K562 (cell line): Measurements from ENCODE around the gene MED16. TPM values are rescaled to one million over a fixed set of nuclear protein-coding genes. Genes with fewer than 3 reads are reported as not detected.

Experiments used
- ARID1B ChIP-seq: fragments of 450-650 bp; IDR thresholded peaks from 2 replicates; pipeline ENCODE4 v1.6.1; 2016; ENCODE audit warnings: antibody characterized with exemption, mild to moderate bottlenecking, inconsistent platforms
- CREBBP ChIP-seq: IDR thresholded peaks from one replicate; pipeline ENCODE4 v1.6.1; 2012; ENCODE audit warnings: low read depth, mild to moderate bottlenecking, control low read depth, inconsistent platforms, low read length
- FOXK2 ChIP-seq, 2 experiments: fragments of 450-650 bp; IDR thresholded peaks in 1 of 2; conservative IDR thresholded peaks in 1 of 2; 2 replicates each; pipeline ENCODE4 v1.6.1; 2016; ENCODE audit warnings: low read depth in 2 of 2, mild to moderate bottlenecking in 1 of 2
- FOXM1 ChIP-seq, 2 experiments: fragments of 450-650 bp in 1 of 2; sonication (generic) in 1 of 2; formaldehyde crosslinking in 1 of 2; IDR thresholded peaks; 2 replicates each; pipeline versions ENCODE4 v1.6.1 to v1.9.0; 2017 to 2022; ENCODE audit warnings: low read depth in 2 of 2, mild to moderate bottlenecking in 2 of 2, missing genetic modification reagents in 1 of 2, moderate library complexity in 1 of 2
- LCOR ChIP-seq: sonication (generic); formaldehyde crosslinking; IDR thresholded peaks from 2 replicates; pipeline ENCODE4 v1.8.0; 2022; ENCODE audit warnings: mild to moderate bottlenecking, missing genetic modification reagents
- NCOA1 ChIP-seq: fragments of 450-650 bp; IDR thresholded peaks from 2 replicates; pipeline ENCODE4 v1.6.1; 2016; ENCODE audit warnings: low read depth
- NR4A1 ChIP-seq, 2 experiments: fragments of 250-450 bp in 1 of 2; fragments of 450-650 bp in 1 of 2; sonication (Bioruptor Pico) in 1 of 2; IDR thresholded peaks; 2 replicates each; pipeline versions ENCODE4 v1.4.0 to v1.6.1; 2016 to 2020; ENCODE audit warnings: mild to moderate bottlenecking in 2 of 2, missing compliant biosample characterization in 1 of 2, missing genetic modification characterization in 1 of 2, moderate library complexity in 1 of 2
- SIRT6 ChIP-seq: IDR thresholded peaks from one replicate; pipeline ENCODE4 v1.6.1; 2012; ENCODE audit warnings: low read depth, mild to moderate bottlenecking, control low read depth, inconsistent platforms, low read length, moderate library complexity
- STAT5A ChIP-seq: IDR thresholded peaks from 2 replicates; pipeline ENCODE4 v1.6.1; 2012; ENCODE audit warnings: low read length, inconsistent platforms, borderline replicate concordance
- ZNF12 ChIP-seq: sonication (generic); formaldehyde crosslinking; IDR thresholded peaks from 2 replicates; pipeline ENCODE4 v1.4.0; 2020; ENCODE audit warnings: mild to moderate bottlenecking, missing genetic modification reagents
- ZNF224 ChIP-seq: sonication (generic); formaldehyde crosslinking; IDR thresholded peaks from 2 replicates; pipeline ENCODE4 v1.8.0; 2022; ENCODE audit warnings: mild to moderate bottlenecking, missing genetic modification reagents
- ZNF239 ChIP-seq: fragments of 250-450 bp; sonication (Bioruptor Pico); IDR thresholded peaks from 2 replicates; pipeline ENCODE4 v1.4.0; 2020; ENCODE audit warnings: mild to moderate bottlenecking
- ZNF274 ChIP-seq: IDR thresholded peaks from 2 replicates; pipeline ENCODE4 v1.6.1; 2011; ENCODE audit warnings: low read depth, mild to moderate bottlenecking, low read length, moderate library complexity, borderline replicate concordance
- polyA plus RNA-seq, 8 experiments: library from polyadenylated mRNA; depleted of rRNA in 4 of 8; stranded (reverse) in 5 of 8; unstranded in 3 of 8; fragments of >200 nt; fragmentation: Nextera tagmentation in 2 of 8; fragmentation: Illumina TruSeq in 1 of 8; extraction: Ambion mirVana in 2 of 8; extraction: Trizol in 1 of 8; gene quantifications; 2 replicates each; pipeline versions ENCODE4 v1.2.1 to v1.2.3, GENCODE V29; 2011 to 2014; ENCODE audit warnings: inconsistent platforms in 1 of 8, missing spikeins in 1 of 8
- total RNA-seq, 7 experiments: library from RNA; depleted of rRNA in 6 of 7; stranded (reverse); fragments of >200 nt in 6 of 7; fragmentation: Illumina TruSeq in 2 of 7; extraction: Trizol in 2 of 7; gene quantifications; 2 replicates each; pipeline versions ENCODE4 v1.2.1 to v1.2.3, GENCODE V29; 2011 to 2021; ENCODE audit warnings: low replicate concordance in 1 of 7
- TF ChIP-seq, protein P1 (sequence below): sonication (generic); formaldehyde crosslinking; IDR thresholded peaks from 2 replicates; pipeline ENCODE4 v1.8.0; 2023; ENCODE audit warnings: mild to moderate bottlenecking, missing genetic modification reagents
- TF ChIP-seq, protein P2 (sequence below): fragments of 250-450 bp; sonication (Bioruptor Pico); IDR thresholded peaks from 2 replicates; pipeline ENCODE4 v1.4.0; 2020; ENCODE audit warnings: mild to moderate bottlenecking, moderate library complexity, borderline replicate concordance
- TF ChIP-seq, protein P3 (sequence below): fragments of 250-450 bp; sonication (Bioruptor Pico); IDR thresholded peaks from 2 replicates; pipeline ENCODE4 v1.5.0; 2021
- TF ChIP-seq, protein P4 (sequence below): sonication (generic); formaldehyde crosslinking; IDR thresholded peaks from 2 replicates; pipeline ENCODE4 v1.8.1; 2023; ENCODE audit warnings: mild to moderate bottlenecking, missing genetic modification reagents

MED16 gene
- total and polyA plus RNA-seq, 9 of the 15 experiments (the other 6 are each of a cell fraction or from before 2014, with no cell fraction given) = 0.89 to 59.9 (median 8.6) TPM

DNA sequence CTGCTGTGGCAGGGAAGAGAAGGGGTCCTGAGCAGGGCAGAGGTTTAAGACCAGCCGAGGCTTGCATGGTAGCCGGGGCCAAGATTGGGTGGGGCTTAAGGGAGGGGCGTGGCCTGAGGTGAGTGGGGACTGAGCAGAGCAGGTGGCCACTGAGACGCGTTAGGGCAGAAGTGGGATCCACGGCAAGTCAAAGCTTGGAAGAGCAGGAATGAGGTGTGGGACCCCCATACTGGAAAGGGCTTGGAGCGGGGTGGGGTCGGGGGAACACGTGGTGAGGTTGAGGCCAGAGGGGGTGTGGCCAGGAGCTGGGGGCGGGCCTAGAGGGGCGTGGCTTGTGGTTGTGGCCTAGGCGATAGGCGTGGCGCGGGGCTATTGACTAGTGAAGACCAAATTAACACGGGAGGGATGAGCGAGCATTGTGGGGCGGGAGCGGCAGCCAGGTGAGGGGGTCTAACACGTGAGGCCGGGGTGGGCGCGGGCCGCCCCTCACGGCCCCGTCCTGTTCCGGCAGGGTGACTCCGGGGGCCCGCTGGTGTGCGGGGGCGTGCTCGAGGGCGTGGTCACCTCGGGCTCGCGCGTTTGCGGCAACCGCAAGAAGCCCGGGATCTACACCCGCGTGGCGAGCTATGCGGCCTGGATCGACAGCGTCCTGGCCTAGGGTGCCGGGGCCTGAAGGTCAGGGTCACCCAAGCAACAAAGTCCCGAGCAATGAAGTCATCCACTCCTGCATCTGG lies 30.2 kb downstream of the MED16 start (continued):
- 0 out of 2 replicates have a peak, but pooled peaks have one; percentile 22 for TF ChIP-seq NR4A1 (CRISPR knock-in tag; IDR thresholded peaks at IDR 0.05)
- no peak for TF ChIP-seq NR4A1 (tag; IDR thresholded peaks at IDR 0.05)
- TF ChIP-seq ZNF239 (CRISPR knock-in tag) = no peak
- peak; percentile 31; the same call in 1 of the 2 replicates for TF ChIP-seq NCOA1
- peak; percentile 49 to 73; a peak in 3 of 4 replicates for TF ChIP-seq FOXK2 (conservative IDR thresholded peaks at IDR 0.05 in 1 of 2, IDR thresholded peaks at IDR 0.05 in 1 of 2; ENCODE audit: low read depth in 2 of 2)
- no peak for TF ChIP-seq FOXM1 (IDR thresholded peaks at IDR 0.05; ENCODE audit: low read depth)
- 0 out of 2 replicates have a peak, but pooled peaks have one; percentile 12 for TF ChIP-seq FOXM1 (CRISPR knock-in tag; IDR thresholded peaks at IDR 0.05; ENCODE audit: low read depth)
- TF ChIP-seq, protein P1, sequence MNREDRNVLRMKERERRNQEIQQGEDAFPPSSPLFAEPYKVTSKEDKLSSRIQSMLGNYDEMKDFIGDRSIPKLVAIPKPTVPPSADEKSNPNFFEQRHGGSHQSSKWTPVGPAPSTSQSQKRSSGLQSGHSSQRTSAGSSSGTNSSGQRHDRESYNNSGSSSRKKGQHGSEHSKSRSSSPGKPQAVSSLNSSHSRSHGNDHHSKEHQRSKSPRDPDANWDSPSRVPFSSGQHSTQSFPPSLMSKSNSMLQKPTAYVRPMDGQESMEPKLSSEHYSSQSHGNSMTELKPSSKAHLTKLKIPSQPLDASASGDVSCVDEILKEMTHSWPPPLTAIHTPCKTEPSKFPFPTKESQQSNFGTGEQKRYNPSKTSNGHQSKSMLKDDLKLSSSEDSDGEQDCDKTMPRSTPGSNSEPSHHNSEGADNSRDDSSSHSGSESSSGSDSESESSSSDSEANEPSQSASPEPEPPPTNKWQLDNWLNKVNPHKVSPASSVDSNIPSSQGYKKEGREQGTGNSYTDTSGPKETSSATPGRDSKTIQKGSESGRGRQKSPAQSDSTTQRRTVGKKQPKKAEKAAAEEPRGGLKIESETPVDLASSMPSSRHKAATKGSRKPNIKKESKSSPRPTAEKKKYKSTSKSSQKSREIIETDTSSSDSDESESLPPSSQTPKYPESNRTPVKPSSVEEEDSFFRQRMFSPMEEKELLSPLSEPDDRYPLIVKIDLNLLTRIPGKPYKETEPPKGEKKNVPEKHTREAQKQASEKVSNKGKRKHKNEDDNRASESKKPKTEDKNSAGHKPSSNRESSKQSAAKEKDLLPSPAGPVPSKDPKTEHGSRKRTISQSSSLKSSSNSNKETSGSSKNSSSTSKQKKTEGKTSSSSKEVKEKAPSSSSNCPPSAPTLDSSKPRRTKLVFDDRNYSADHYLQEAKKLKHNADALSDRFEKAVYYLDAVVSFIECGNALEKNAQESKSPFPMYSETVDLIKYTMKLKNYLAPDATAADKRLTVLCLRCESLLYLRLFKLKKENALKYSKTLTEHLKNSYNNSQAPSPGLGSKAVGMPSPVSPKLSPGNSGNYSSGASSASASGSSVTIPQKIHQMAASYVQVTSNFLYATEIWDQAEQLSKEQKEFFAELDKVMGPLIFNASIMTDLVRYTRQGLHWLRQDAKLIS (CRISPR knock-in tag) = no peak
- TF ChIP-seq CREBBP = no peak
- no peak for TF ChIP-seq ARID1B
- 0 out of 2 replicates have a peak, but pooled peaks have one; percentile 30 for TF ChIP-seq LCOR (CRISPR knock-in tag)
- TF ChIP-seq, protein P2, sequence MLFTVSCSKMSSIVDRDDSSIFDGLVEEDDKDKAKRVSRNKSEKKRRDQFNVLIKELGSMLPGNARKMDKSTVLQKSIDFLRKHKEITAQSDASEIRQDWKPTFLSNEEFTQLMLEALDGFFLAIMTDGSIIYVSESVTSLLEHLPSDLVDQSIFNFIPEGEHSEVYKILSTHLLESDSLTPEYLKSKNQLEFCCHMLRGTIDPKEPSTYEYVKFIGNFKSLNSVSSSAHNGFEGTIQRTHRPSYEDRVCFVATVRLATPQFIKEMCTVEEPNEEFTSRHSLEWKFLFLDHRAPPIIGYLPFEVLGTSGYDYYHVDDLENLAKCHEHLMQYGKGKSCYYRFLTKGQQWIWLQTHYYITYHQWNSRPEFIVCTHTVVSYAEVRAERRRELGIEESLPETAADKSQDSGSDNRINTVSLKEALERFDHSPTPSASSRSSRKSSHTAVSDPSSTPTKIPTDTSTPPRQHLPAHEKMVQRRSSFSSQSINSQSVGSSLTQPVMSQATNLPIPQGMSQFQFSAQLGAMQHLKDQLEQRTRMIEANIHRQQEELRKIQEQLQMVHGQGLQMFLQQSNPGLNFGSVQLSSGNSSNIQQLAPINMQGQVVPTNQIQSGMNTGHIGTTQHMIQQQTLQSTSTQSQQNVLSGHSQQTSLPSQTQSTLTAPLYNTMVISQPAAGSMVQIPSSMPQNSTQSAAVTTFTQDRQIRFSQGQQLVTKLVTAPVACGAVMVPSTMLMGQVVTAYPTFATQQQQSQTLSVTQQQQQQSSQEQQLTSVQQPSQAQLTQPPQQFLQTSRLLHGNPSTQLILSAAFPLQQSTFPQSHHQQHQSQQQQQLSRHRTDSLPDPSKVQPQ (CRISPR knock-in tag) = no peak
- TF ChIP-seq, protein P3, sequence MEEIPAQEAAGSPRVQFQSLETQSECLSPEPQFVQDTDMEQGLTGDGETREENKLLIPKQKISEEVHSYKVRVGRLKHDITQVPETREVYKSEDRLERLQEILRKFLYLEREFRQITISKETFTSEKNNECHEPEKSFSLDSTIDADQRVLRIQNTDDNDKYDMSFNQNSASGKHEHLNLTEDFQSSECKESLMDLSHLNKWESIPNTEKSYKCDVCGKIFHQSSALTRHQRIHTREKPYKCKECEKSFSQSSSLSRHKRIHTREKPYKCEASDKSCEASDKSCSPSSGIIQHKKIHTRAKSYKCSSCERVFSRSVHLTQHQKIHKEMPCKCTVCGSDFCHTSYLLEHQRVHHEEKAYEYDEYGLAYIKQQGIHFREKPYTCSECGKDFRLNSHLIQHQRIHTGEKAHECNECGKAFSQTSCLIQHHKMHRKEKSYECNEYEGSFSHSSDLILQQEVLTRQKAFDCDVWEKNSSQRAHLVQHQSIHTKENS (CRISPR knock-in tag) = no peak
- TF ChIP-seq ZNF12 = no peak
- no peak for TF ChIP-seq ZNF224 (CRISPR knock-in tag)
- TF ChIP-seq SIRT6 = no peak
- TF ChIP-seq STAT5A = no peak
- no peak for TF ChIP-seq ZNF274
- TF ChIP-seq, protein P4, sequence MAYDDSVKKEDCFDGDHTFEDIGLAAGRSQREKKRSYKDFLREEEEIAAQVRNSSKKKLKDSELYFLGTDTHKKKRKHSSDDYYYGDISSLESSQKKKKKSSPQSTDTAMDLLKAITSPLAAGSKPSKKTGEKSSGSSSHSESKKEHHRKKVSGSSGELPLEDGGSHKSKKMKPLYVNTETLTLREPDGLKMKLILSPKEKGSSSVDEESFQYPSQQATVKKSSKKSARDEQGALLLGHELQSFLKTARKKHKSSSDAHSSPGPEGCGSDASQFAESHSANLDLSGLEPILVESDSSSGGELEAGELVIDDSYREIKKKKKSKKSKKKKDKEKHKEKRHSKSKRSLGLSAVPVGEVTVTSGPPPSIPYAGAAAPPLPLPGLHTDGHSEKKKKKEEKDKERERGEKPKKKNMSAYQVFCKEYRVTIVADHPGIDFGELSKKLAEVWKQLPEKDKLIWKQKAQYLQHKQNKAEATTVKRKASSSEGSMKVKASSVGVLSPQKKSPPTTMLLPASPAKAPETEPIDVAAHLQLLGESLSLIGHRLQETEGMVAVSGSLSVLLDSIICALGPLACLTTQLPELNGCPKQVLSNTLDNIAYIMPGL = no peak
